GM10847 (cell line): ENCODE measurements around the gene KCNK10.

Experiments
- POLR2A ChIP-seq: IDR thresholded peaks from 2 replicates; pipeline ENCODE4 v1.6.1; 2011; ENCODE audit not compliant: insufficient read length; ENCODE audit errors: extremely low read depth

KCNK10 gene

GRCh38 chr14:88324930-88325329 lies 1.9 kb upstream of the KCNK10 start:
- no peak for TF ChIP-seq POLR2A

DNA sequence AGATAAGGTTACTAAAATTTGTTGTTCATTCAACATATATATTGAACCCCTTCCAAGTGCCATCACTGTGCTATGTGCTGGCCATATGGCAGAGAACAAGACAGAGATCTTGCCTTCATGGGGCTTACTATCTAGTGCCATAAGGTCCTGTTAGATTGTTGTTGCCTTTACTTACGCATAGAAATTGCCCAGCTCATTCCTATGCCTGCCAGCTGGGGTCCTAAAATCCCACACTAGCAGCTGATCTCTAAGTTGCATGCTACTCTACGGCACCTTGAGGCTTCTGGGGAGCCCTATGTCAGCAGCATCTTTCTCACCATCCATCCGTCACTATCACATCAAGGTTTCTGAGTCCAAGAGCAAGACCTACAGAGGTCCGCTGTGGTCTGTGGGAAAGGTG lies 1.4 kb upstream of the KCNK10 start:
- TF ChIP-seq POLR2A, result no peak

DNA sequence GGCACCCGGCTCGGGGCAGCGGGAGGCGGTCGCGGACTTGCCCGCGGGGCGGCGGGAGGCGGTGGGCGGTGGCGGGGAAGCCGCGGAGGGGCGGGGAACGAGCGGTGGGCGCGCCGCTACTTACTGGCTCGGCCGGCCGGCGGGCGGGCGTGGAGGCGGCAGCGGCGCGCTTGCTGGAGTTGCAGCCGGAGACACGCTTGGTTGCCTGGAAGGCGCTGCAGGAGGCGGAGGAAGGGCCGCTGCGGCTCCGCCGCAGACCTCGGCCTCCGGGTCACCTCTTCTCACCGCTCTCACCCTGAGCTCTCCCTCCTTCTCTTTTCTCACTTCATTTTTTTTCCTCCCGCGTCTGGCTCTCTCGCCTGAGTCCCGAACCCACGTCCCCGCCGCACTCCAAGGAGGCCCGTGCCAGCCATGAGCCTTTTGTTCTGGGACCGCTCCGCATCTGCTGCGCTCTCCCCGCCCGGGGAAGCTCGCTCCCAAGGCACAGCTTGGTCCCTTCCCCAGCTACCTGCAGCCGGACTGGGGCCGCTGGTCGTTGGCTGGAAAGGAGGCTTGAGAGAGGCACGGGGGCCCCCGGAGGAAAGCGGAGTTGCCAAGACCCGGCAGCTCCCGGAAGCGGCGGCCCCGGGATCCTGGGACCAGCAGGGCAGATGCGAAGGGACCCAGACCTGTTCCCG lies 592 bp upstream of the KCNK10 start:
- TF ChIP-seq POLR2A, result no peak

GRCh38 chr14:88322504-88323085 lies 474 bp downstream of the KCNK10 start:
- no peak for TF ChIP-seq POLR2A

GRCh38 chr14:88321692-88322503 lies 1.2 kb downstream of the KCNK10 start:
- TF ChIP-seq POLR2A, result no peak

- no peak for TF ChIP-seq POLR2A
These were observed 4.7 kb downstream of the KCNK10 start for GRCh38 chr14:88318406-88318805.

DNA sequence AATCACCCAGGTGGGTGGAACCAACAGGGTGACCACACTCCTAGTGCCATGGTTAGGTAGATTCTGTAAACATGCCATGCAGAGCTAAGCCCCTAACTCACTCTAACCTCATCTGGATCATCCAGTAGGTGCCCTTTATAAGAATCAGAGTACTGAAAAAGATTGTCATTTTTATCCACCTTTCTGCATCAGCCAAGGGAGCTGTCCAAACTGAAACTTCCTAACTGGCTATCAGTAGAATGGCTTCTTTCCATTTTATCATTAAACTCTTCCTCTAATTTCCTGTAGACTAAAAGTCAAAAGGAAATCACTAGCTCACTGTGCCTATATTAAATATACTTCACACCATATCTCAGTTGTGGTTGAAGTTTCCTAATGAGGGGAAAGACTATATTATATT lies 6.5 kb downstream of the KCNK10 start:
- no peak for TF ChIP-seq POLR2A

GRCh38 chr14:88312257-88312656 lies 10.8 kb downstream of the KCNK10 start:
- TF ChIP-seq POLR2A, result no peak

DNA sequence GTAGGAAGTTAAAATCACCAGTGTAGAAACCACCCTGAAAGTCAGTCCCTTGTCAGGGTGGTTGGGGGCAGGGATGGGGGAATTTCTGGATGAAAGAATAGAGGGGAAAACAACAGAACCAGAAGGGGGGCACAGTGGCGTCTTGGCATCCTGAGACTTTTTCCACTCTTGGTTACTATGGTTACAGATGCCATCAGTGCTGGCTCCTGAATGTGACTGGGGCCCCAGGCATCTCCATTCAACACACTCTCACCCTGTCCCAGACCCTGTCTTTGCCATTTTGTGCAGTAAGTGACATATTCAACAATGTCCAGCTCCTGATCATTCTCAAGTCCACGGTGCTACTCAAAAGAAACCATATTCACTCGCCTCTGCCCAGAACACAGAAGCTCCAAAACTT lies 11.3 kb downstream of the KCNK10 start:
- TF ChIP-seq POLR2A, result no peak

DNA sequence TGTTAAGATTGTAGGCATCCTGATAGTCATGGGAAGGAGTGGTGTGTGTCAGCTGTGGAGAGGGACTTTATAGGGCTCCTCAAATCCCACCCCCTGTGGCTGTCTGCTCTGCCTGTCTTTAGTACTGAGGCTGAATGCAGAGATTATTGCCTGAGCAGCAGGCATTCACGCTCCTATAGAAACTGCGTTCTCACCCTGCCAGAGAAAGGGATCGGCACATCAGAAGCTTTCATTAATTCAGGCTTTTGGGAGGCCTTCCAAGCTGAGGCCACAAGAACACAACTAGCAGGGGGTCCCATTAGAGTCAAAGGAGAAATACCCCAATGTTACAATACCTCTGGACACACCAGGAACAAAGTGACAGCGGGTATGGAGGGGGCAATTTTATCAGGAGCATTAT lies 12.6 kb downstream of the KCNK10 start:
- no peak for TF ChIP-seq POLR2A

- TF ChIP-seq POLR2A, result no peak
These were observed 13.0 kb downstream of the KCNK10 start for GRCh38 chr14:88310021-88310420.

- TF ChIP-seq POLR2A, result no peak
These were observed 17.3 kb downstream of the KCNK10 start for GRCh38 chr14:88305528-88306322.

DNA sequence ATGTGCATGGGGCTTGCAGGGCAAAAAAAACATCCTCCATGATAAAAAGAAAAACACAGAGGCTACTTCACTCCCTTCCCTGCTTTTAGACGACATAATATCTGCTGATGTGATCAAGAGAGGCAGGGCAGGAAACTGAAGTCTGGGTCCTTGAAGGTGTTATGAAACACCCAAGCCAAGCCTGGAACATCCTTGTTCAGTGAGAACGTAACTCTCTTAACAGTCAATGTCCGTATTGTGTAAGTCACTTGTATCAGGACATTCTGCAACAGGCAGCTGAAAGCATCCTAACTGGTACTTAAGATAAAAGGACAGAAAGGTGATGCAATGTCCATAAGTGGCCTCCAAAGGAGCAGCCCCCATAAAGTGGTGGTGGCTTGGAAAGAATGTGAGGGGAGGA lies 20.0 kb downstream of the KCNK10 start:
- no peak for TF ChIP-seq POLR2A

GRCh38 chr14:88301381-88301780 lies 21.7 kb downstream of the KCNK10 start:
- no peak for TF ChIP-seq POLR2A

GRCh38 chr14:88300817-88301216 lies 22.3 kb downstream of the KCNK10 start:
- TF ChIP-seq POLR2A, result no peak
